ENCODE results near the gene ZNF101. TPM values are rescaled to one million over a fixed set of nuclear protein-coding genes. Genes with fewer than 3 reads are reported as not detected.

Gene ZNF101
- polyA plus RNA-seq, 1 donor (not counting 4 experiments of a cell fraction or from before 2014, with no cell fraction given) = 9.8 TPM

- Histone ChIP-seq H3K79me2 (ENCODE audit: control insufficient read depth, insufficient read depth, low read length) (no peaks in the 10 kb centered on the region), H3K9me1 (ENCODE audit: control insufficient read depth, extremely low read depth, insufficient read depth, low read length) (no peaks in the 10 kb centered on the region), H3K27ac (ENCODE audit: control insufficient read depth, insufficient read depth, low read length) (no peak overlapping the region), H3K4me1 (ENCODE audit: control insufficient read depth, extremely low read depth, insufficient read depth, low read length) (no peaks in the 10 kb centered on the region), H2AFZ (ENCODE audit: control insufficient read depth, low read length) (no peak overlapping the region), H3K4me3 (ENCODE audit: control insufficient read depth in 2 of 3, extremely low read depth in 1 of 3, insufficient read depth in 2 of 3, low read depth in 1 of 3, low read length in 3 of 3) (no peak overlapping the region), H4K20me1 (ENCODE audit: control insufficient read depth, extremely low read depth, insufficient read depth, low read length) (no peaks in the 10 kb centered on the region), H3K27me3 (ENCODE audit: control insufficient read depth, extremely low read depth, insufficient read depth, low read length) (no peaks in the 10 kb centered on the region), H3K9me3 (ENCODE audit: control insufficient read depth, low read depth, low read length) (no peaks in the 10 kb centered on the region), H3K4me2 (ENCODE audit: control insufficient read depth, extremely low read depth, insufficient read depth, low read depth, low read length) (no peak overlapping the region), H3K36me3 (ENCODE audit: control insufficient read depth in 2 of 2, extremely low read depth in 1 of 2, insufficient read depth in 2 of 2, low read length in 2 of 2) (peaks cover 18 to 31% of the 10 kb centered on the region in 2 experiments), H3K9ac (ENCODE audit: control insufficient read depth, extremely low read depth, insufficient read depth, low read length) (no peak overlapping the region)
- dilution Hi-C loops (cut with MboI; ENCODE audit: extremely low pct_ligation_motif_present, low sequenced_read_pairs) = no loop called here
- TF ChIP-seq CTCF (optimal IDR thresholded peaks at IDR 0.05 in 1 of 3, IDR thresholded peaks at IDR 0.05 in 1 of 3, conservative IDR thresholded peaks at IDR 0.05 in 1 of 3; ENCODE audit: extremely low read depth in 1 of 3, insufficient read depth in 2 of 3, low read length in 3 of 3) = no peak
- TF ChIP-seq EZH2 (IDR thresholded peaks at IDR 0.05; ENCODE audit: low read length) = no peak
- DNase-seq (ENCODE audit: low read depth, low spot score) (no peak), FAIRE-seq (no peak)
These were observed 34.7 kb upstream of the ZNF101 start for GRCh38 chr19:19633711-19634515.

DNA sequence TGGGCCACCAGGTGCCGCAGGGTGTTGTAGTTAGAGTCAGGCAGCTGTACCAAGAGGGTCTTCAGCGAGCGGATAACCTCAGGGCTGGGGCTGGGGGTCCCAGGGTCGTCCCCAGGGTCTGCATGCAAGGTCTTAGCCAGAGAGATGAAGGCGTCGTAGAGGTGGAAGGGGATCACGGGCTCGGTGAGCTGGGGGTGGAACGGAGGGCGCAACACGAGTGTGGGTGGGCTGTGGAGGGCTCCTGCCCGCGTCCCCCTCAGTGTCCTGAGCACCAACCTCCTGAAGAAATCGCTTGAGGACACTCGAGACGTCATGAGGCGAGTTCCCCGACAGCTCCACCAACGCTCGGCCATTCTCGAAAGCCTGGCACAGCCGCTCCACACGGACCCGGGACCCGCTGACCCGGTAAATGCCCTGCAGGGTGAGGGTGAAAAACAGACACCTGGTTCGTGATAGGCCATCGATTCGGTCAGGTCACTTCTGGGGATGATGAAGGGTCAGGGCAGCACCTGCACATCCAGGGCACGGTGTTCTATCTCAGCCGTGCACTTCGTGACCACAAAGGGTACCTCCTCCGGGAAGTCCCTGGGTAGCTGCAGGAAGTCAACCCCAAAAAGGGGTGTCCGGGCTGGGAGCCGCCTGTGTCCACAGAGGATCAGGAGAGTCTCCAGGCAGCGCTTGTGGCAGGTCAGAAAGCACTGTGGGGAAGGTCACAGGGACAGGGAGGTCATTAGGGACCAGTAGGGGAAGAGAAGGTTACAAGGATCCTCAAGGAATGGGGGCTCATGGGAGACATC is 33.9 kb upstream of the ZNF101 start:
- Histone ChIP-seq H3K79me2 (ENCODE audit: control insufficient read depth, insufficient read depth, low read length) (no peaks in the 10 kb centered on the region), H3K27me3 (ENCODE audit: control insufficient read depth, extremely low read depth, insufficient read depth, low read length) (no peaks in the 10 kb centered on the region), H3K9me1 (ENCODE audit: control insufficient read depth, extremely low read depth, insufficient read depth, low read length) (no peaks in the 10 kb centered on the region), H3K4me1 (ENCODE audit: control insufficient read depth, extremely low read depth, insufficient read depth, low read length) (no peaks in the 10 kb centered on the region), H3K4me3 (ENCODE audit: control insufficient read depth in 2 of 3, extremely low read depth in 1 of 3, insufficient read depth in 2 of 3, low read depth in 1 of 3, low read length in 3 of 3) (no peak overlapping the region), H4K20me1 (ENCODE audit: control insufficient read depth, extremely low read depth, insufficient read depth, low read length) (no peaks in the 10 kb centered on the region), H2AFZ (ENCODE audit: control insufficient read depth, low read length) (no peak overlapping the region), H3K4me2 (ENCODE audit: control insufficient read depth, extremely low read depth, insufficient read depth, low read depth, low read length) (no peak overlapping the region), H3K9ac (ENCODE audit: control insufficient read depth, extremely low read depth, insufficient read depth, low read length) (no peak overlapping the region), H3K27ac (ENCODE audit: control insufficient read depth, insufficient read depth, low read length) (no peak overlapping the region), H3K36me3 (ENCODE audit: control insufficient read depth in 2 of 2, extremely low read depth in 1 of 2, insufficient read depth in 2 of 2, low read length in 2 of 2) (peaks cover 18 to 32% of the 10 kb centered on the region in 2 experiments), H3K9me3 (ENCODE audit: control insufficient read depth, low read depth, low read length) (no peaks in the 10 kb centered on the region)
- no peak for DNase-seq (ENCODE audit: low read depth, low spot score)
- no peak for FAIRE-seq
- dilution Hi-C loops (cut with MboI; ENCODE audit: extremely low pct_ligation_motif_present, low sequenced_read_pairs) = no loop called here
- TF ChIP-seq EZH2 (IDR thresholded peaks at IDR 0.05; ENCODE audit: low read length) (no peak), CTCF (optimal IDR thresholded peaks at IDR 0.05 in 1 of 3, IDR thresholded peaks at IDR 0.05 in 1 of 3, conservative IDR thresholded peaks at IDR 0.05 in 1 of 3; ENCODE audit: extremely low read depth in 1 of 3, insufficient read depth in 2 of 3, low read length in 3 of 3) (no peak)
